IMR-90 (cell line): ENCODE results near the gene SYT8. TPM values are rescaled to one million over a fixed set of nuclear protein-coding genes. Genes with fewer than 3 reads are reported as not detected.

Source experiments
- ATAC-seq: fragments of 200-7000 bp; cut with Tn5 transposase; 2 replicates; pipeline ENCODE4 v1.9.1; 2020; ENCODE audit warnings: low read depth, mild to moderate bottlenecking, moderate library complexity
- BruUV-seq: library from RNA; stranded (reverse); fragments of 400-500 nt; replicated peaks from 2 replicates; lab custom pipeline; 2021; lab: Mats Ljungman, UMichigan
- CTCF ChIA-PET: fragments of 300-600 bp; formaldehyde crosslinking; extraction: SDS; loops from one replicate; lab custom pipeline; 2021; ENCODE audit warnings: antibody characterized with exemption; lab: Yijun Ruan, JAX
- POLR2A ChIA-PET: fragments of 300-600 bp; sonication (Branson Sonifier 250); formaldehyde crosslinking; loops from one replicate; lab custom pipeline; 2022; ENCODE audit warnings: antibody characterized with exemption; ENCODE audit not compliant: unreplicated experiment; lab: Charles Lee
- DNase-seq: peaks from one replicate; pipeline ENCODE4 v3.0.0; 2013
- H2AFZ ChIP-seq: replicated peaks from 2 replicates; pipeline ENCODE3; 2013; ENCODE audit warnings: low read length, mild to moderate bottlenecking; ENCODE audit not compliant: poor library complexity
- H2AK5ac ChIP-seq: 2 replicates; pipeline ENCODE4 v1.6.1; 2013; ENCODE audit warnings: low read depth, low read length, inconsistent platforms
- H2AK9ac ChIP-seq: replicated peaks from 2 replicates; pipeline ENCODE3; 2013; ENCODE audit warnings: mild to moderate bottlenecking, low read depth, low read length, moderate library complexity; ENCODE audit not compliant: poor library complexity
- H2BK120ac ChIP-seq: 2 replicates; pipeline ENCODE4 v1.6.1; 2013; ENCODE audit warnings: low read depth, low read length, inconsistent platforms
- H2BK15ac ChIP-seq: 3 replicates; pipeline ENCODE4 v1.6.1; 2013; ENCODE audit warnings: low read depth, low read length, inconsistent platforms
- H2BK20ac ChIP-seq: 2 replicates; pipeline ENCODE4 v1.6.1; 2013; ENCODE audit warnings: low read depth, mild to moderate bottlenecking, inconsistent platforms, low read length, moderate library complexity
- H2BK5ac ChIP-seq: 2 replicates; pipeline ENCODE4 v1.6.1; 2013; ENCODE audit warnings: mild to moderate bottlenecking, low read depth, low read length, inconsistent platforms; ENCODE audit not compliant: poor library complexity, severe bottlenecking
- H3K14ac ChIP-seq: replicated peaks from 2 replicates; pipeline ENCODE4 v1.6.1; 2013; ENCODE audit warnings: low read depth, low read length, inconsistent platforms
- H3K18ac ChIP-seq: 2 replicates; pipeline ENCODE4 v1.6.1; 2013; ENCODE audit warnings: low read depth, low read length, control low read depth
- H3K23ac ChIP-seq: 2 replicates; pipeline ENCODE4 v1.6.1; 2013; ENCODE audit warnings: low read depth, low read length, inconsistent platforms
- H3K27ac ChIP-seq: 2 replicates; pipeline ENCODE4 v1.5.1; 2013; ENCODE audit warnings: mild to moderate bottlenecking, control low read depth, low read length; ENCODE audit not compliant: insufficient read depth
- H3K27me3 ChIP-seq: 2 replicates; pipeline ENCODE4 v1.6.1; 2013; ENCODE audit warnings: low read length; ENCODE audit not compliant: control insufficient read depth, insufficient read depth
- H3K36me3 ChIP-seq: 2 replicates; pipeline ENCODE4 v1.6.1; 2013; ENCODE audit warnings: low read length, mixed read lengths; ENCODE audit not compliant: control insufficient read depth, insufficient read depth
- H3K4ac ChIP-seq: 2 replicates; pipeline ENCODE4 v1.6.1; 2013; ENCODE audit warnings: low read depth, low read length, inconsistent platforms
- H3K4me1 ChIP-seq: 2 replicates; pipeline ENCODE4 v1.6.1; 2013; ENCODE audit warnings: low read length, mixed read lengths; ENCODE audit not compliant: control insufficient read depth, insufficient read depth
- H3K4me2 ChIP-seq: 2 replicates; pipeline ENCODE4 v1.6.1; 2013; ENCODE audit warnings: low read depth, mild to moderate bottlenecking, control low read depth, low read length, moderate library complexity
- H3K4me3 ChIP-seq: 2 replicates; pipeline ENCODE4 v1.5.1; 2013; ENCODE audit warnings: low read depth, mild to moderate bottlenecking, control low read depth, low read length, moderate library complexity; ENCODE audit not compliant: insufficient read depth
- H3K56ac ChIP-seq: 2 replicates; pipeline ENCODE4 v1.6.1; 2013; ENCODE audit warnings: low read length, inconsistent platforms; ENCODE audit not compliant: insufficient read depth; ENCODE audit errors: extremely low read depth
- H3K79me1 ChIP-seq, 2 experiments: 2 replicates each; pipeline ENCODE4 v1.6.1; 2013; ENCODE audit warnings: low read length in 2 of 2, inconsistent platforms in 1 of 2, low read depth in 1 of 2
- H3K9ac ChIP-seq: 2 replicates; pipeline ENCODE4 v1.6.1; 2013; ENCODE audit warnings: low read depth, low read length, control low read depth
- H3K9me1 ChIP-seq: 2 replicates; pipeline ENCODE4 v1.6.1; 2013; ENCODE audit warnings: low read length, inconsistent platforms; ENCODE audit not compliant: insufficient read depth
- H3K9me3 ChIP-seq: 2 replicates; pipeline ENCODE4 v1.6.1; 2013; ENCODE audit warnings: low read length; ENCODE audit not compliant: control insufficient read depth, insufficient read depth
- H4K20me1 ChIP-seq: 2 replicates; pipeline ENCODE4 v1.6.1; 2013; ENCODE audit warnings: low read length, inconsistent platforms; ENCODE audit not compliant: insufficient read depth
- H4K5ac ChIP-seq: 2 replicates; pipeline ENCODE4 v1.6.1; 2013; ENCODE audit warnings: mild to moderate bottlenecking, low read depth, low read length, control low read depth
- H4K8ac ChIP-seq, 2 experiments: 2 replicates each; pipeline ENCODE4 v1.6.1; 2013; ENCODE audit warnings: low read depth in 2 of 2, low read length in 2 of 2, control low read depth in 1 of 2, inconsistent platforms in 1 of 2
- H4K91ac ChIP-seq: 2 replicates; pipeline ENCODE4 v1.6.1; 2013; ENCODE audit warnings: low read depth, low read length, inconsistent platforms; ENCODE audit not compliant: insufficient read depth
- BHLHE40 ChIP-seq: fragments of 150-350 bp; IDR thresholded peaks from 2 replicates; pipeline ENCODE4 v1.6.1; 2016; ENCODE audit warnings: mild to moderate bottlenecking, low read depth, low read length
- CEBPB ChIP-seq: IDR thresholded peaks from 2 replicates; pipeline ENCODE4 v1.6.1; 2012; ENCODE audit warnings: low read depth, low read length, improper control_type of control experiment
- CHD1 ChIP-seq: IDR thresholded peaks from 2 replicates; pipeline ENCODE4 v1.6.1; 2012; ENCODE audit warnings: low read depth, low read length, improper control_type of control experiment
- FOS ChIP-seq: fragments of 150-350 bp; IDR thresholded peaks from 2 replicates; pipeline ENCODE4 v1.6.1; 2016; ENCODE audit warnings: low read depth, low read length
- MAFK ChIP-seq: IDR thresholded peaks from 2 replicates; pipeline ENCODE4 v1.6.1; 2012; ENCODE audit warnings: low read depth, low read length, improper control_type of control experiment
- MAZ ChIP-seq: IDR thresholded peaks from 2 replicates; pipeline ENCODE4 v1.6.1; 2012; ENCODE audit warnings: low read depth, mild to moderate bottlenecking, low read length, improper control_type of control experiment, moderate library complexity, borderline replicate concordance
- MXI1 ChIP-seq: IDR thresholded peaks from 2 replicates; pipeline ENCODE4 v1.6.1; 2012; ENCODE audit warnings: low read depth, mild to moderate bottlenecking, low read length, moderate library complexity, borderline replicate concordance
- POLR2A ChIP-seq: IDR thresholded peaks from 2 replicates; pipeline ENCODE4 v1.6.1; 2012; ENCODE audit warnings: mild to moderate bottlenecking, low read depth, low read length
- RCOR1 ChIP-seq: IDR thresholded peaks from 2 replicates; pipeline ENCODE4 v1.6.1; 2012; ENCODE audit warnings: mild to moderate bottlenecking, low read length, improper control_type of control experiment; ENCODE audit not compliant: insufficient replicate concordance
- RFX5 ChIP-seq: IDR thresholded peaks from 2 replicates; pipeline ENCODE4 v1.8.0; 2012; ENCODE audit warnings: low read depth, mild to moderate bottlenecking, low read length, moderate library complexity
- SMC3 ChIP-seq: fragments of 150-350 bp; IDR thresholded peaks from 2 replicates; pipeline ENCODE4 v1.6.1; 2016; ENCODE audit warnings: low read depth, mild to moderate bottlenecking, antibody characterized with exemption, low read length, moderate library complexity
- WGBS, 2 experiments: methylation state at CpG; one replicate each; pipeline versions ENCODE4 v1.1.5 to v1.1.7; 2013; ENCODE audit warnings: missing lambda C conversion rate in 2 of 2; ENCODE audit not compliant: insufficient read length in 1 of 2; ENCODE audit errors: extremely low coverage in 2 of 2; 5-methylcytosine and 5-hydroxymethylcytosine counted together
- dilution Hi-C: fragments of 300-500 bp; cut with HindIII; formaldehyde crosslinking; loops from one replicate; pipeline ENCODE4 v1.14.3; 2018; ENCODE audit warnings: low sequenced_read_pairs; ENCODE audit not compliant: unreplicated experiment
- in situ Hi-C: fragments of 300-500 bp; cut with MboI; formaldehyde crosslinking; loops from 3 replicates; pipeline ENCODE4 v1.14.3; 2019; ENCODE audit warnings: low sequenced_read_pairs, inconsistent platforms, mixed read lengths
- intact Hi-C: fragments of 100-400 bp; cut with micrococcal nuclease; formaldehyde crosslinking; loops from 2 replicates; pipeline ENCODE4 v1.10.0; 2022
- polyA plus RNA-seq, 3 experiments: library from polyadenylated mRNA; depleted of rRNA; stranded (reverse); fragments of >200 nt; gene quantifications; 2 replicates each; pipeline ENCODE4 v1.2.3, GENCODE V29; 2012; ENCODE audit warnings: low replicate concordance in 1 of 3
- total RNA-seq: library from RNA; depleted of rRNA; stranded (reverse); fragments of >200 nt; gene quantifications from 2 replicates; pipeline ENCODE4 v1.2.3, GENCODE V29; 2012
- TF ChIP-seq, protein P1 (sequence below): conservative IDR thresholded peaks from 2 replicates; pipeline ENCODE4 v1.5.1; 2012; ENCODE audit warnings: mild to moderate bottlenecking, low read depth, low read length, improper control_type of control experiment
- TF ChIP-seq, protein P2 (sequence below): fragments of 150-350 bp; IDR thresholded peaks from 2 replicates; pipeline ENCODE4 v1.6.1; 2017; ENCODE audit warnings: mild to moderate bottlenecking, antibody characterized with exemption, low read length, low read depth
- TF ChIP-seq, protein P3 (sequence below): fragments of 150-350 bp; IDR thresholded peaks from 2 replicates; pipeline ENCODE4 v1.6.1; 2016; ENCODE audit warnings: low read depth, mild to moderate bottlenecking, low read length, moderate library complexity, borderline replicate concordance

SYT8 gene
- total and polyA plus RNA-seq, 2 of the 4 experiments (the other 2 are of a cell fraction): not detected

DNA sequence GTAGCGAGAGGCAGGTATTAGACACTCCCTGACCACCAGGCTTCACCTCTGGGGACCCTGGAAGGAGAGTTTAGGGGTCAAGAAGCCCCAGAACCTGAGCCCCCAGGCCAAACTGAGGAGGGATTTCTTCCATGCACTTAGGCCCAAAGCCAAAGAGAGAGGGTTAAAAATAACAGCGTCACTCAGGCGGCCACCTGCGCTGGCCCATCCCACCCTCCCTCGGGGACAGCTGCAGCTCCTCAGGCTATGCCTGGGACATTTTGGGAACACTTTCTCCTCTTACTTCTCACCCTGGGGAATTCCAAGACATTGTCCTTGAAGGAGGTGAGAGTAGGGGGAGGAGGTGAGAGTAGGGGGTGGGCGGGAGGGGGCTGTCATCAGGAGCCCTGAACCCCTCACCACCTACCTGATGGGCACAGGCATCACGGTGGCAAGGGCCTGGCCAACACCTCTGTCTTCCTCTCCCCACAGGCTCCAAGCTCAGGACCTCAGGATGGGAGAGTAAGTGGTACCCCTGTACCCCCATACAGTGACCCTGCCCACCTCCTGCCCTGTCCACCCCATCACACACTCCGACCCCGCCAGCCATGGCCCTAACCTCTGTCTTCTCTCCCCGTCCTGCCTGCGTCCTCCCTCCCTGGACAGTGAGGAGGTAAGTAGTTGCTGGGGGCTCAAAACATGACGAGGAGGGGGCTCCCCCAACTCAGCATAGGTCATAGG lies 4.6 kb downstream of the SYT8 start:
- dilution Hi-C loops: no loop called here
- no CpG with 5 or more reads among the region's 12 CpGs for WGBS, 2 experiments
- BruUV-seq: no TSS peak

More for the DNA sequence above, 4.6 kb downstream of the SYT8 start:
- Histone ChIP-seq H3K9ac (no peak overlapping the region), H3K4me3 (no peak overlapping the region), H3K9me3 (no peaks in the 10 kb centered on the region), H3K4me2 (no peak overlapping the region), H3K9me1 (no peaks in the 10 kb centered on the region), H2BK20ac (no peak overlapping the region), H2AK9ac (no peak overlapping the region), H3K14ac (no peak overlapping the region), H3K4me1 (no peaks in the 10 kb centered on the region), H3K27ac (no peak overlapping the region), H3K18ac (no peak overlapping the region), H2AK5ac (no peak overlapping the region), H2AFZ (no peak overlapping the region), H2BK120ac (no peak overlapping the region), H3K4ac (no peak overlapping the region), H2BK15ac (no peak overlapping the region), H4K5ac (no peak overlapping the region), H4K20me1 (no peaks in the 10 kb centered on the region), H3K36me3 (no peaks in the 10 kb centered on the region), H2BK5ac (no peak overlapping the region), H3K27me3 (peaks cover 15% of the 10 kb centered on the region), H3K56ac (no peak overlapping the region), H4K8ac (no peak overlapping the region), H3K79me1 (no peaks in the 10 kb centered on the region), H3K23ac (no peak overlapping the region), H4K91ac (no peak overlapping the region)
- ATAC-seq (no peak), DNase-seq (no peak)
- intact Hi-C loops (no loop called here), in situ Hi-C loops (no loop called here)
- ChIA-PET CTCF (interaction anchor here (1.2 kb wide), 1 partner anchor 312 kb away, joined by 4 read pairs; no protein-coding TSS in a partner anchor), POLR2A (no interaction called here)
- TF ChIP-seq MAZ (no peak), MAFK (no peak), CHD1 (no peak), SMC3 (no peak), RCOR1 (no peak), CEBPB (no peak), FOS (no peak), RFX5 (no peak), BHLHE40 (no peak), POLR2A (no peak), MXI1 (no peak)
- TF ChIP-seq, protein P1, sequence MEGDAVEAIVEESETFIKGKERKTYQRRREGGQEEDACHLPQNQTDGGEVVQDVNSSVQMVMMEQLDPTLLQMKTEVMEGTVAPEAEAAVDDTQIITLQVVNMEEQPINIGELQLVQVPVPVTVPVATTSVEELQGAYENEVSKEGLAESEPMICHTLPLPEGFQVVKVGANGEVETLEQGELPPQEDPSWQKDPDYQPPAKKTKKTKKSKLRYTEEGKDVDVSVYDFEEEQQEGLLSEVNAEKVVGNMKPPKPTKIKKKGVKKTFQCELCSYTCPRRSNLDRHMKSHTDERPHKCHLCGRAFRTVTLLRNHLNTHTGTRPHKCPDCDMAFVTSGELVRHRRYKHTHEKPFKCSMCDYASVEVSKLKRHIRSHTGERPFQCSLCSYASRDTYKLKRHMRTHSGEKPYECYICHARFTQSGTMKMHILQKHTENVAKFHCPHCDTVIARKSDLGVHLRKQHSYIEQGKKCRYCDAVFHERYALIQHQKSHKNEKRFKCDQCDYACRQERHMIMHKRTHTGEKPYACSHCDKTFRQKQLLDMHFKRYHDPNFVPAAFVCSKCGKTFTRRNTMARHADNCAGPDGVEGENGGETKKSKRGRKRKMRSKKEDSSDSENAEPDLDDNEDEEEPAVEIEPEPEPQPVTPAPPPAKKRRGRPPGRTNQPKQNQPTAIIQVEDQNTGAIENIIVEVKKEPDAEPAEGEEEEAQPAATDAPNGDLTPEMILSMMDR: no peak
- TF ChIP-seq, protein P2, sequence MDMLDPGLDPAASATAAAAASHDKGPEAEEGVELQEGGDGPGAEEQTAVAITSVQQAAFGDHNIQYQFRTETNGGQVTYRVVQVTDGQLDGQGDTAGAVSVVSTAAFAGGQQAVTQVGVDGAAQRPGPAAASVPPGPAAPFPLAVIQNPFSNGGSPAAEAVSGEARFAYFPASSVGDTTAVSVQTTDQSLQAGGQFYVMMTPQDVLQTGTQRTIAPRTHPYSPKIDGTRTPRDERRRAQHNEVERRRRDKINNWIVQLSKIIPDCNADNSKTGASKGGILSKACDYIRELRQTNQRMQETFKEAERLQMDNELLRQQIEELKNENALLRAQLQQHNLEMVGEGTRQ: no peak
- TF ChIP-seq, protein P3, sequence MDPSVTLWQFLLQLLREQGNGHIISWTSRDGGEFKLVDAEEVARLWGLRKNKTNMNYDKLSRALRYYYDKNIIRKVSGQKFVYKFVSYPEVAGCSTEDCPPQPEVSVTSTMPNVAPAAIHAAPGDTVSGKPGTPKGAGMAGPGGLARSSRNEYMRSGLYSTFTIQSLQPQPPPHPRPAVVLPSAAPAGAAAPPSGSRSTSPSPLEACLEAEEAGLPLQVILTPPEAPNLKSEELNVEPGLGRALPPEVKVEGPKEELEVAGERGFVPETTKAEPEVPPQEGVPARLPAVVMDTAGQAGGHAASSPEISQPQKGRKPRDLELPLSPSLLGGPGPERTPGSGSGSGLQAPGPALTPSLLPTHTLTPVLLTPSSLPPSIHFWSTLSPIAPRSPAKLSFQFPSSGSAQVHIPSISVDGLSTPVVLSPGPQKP: no peak
